ENCODE data around the gene JAZF1. TPM values are rescaled to one million over a fixed set of nuclear protein-coding genes. Genes with fewer than 3 reads are reported as not detected.

Gene JAZF1
- total RNA-seq, 2 donors from 2014 or later = 33.6 to 39.8 TPM

DNA sequence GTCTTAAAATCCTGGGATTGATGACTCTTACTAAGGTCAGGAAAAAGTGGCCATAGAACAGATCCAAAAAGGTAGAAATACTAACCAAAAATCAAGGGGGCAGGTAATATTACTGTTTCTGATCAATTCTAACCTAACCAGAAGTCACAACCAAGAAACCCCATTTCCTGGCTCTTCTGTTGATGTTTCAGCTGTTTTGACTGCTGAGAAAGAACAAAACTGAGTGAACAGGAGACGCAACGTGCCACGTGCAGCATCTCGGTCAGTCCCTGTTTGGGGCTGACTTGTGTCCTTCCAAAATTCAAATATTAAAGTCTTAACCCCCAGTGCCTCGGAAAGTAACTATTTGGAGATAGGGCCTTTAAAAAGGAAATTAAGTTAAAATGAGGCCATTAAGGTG is 56.8 kb downstream of the JAZF1 start:
- DNase-seq (ENCODE audit: low spot score) = no peak
- intact Hi-C loops (cut with DNase I) = no loop called here

DNA sequence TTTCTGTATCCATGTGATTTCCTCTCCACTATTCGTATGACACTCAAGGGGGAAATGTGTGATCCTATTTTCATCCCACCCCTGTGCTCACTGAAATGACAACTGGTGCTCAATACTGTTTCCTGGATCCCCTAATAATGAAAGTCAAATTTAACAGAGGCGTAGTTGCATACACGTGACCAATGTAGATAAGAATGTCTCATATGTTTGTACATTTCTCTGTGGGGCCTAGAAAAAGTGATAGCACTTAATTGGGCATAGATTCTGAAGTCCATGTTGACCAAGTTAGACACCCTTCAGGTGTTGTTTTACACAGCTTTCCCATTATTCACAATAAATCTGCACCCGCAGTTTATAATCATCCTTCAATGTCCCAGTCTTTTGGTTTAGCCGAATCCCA is 59.1 kb downstream of the JAZF1 start:
- intact Hi-C loops (cut with DNase I) = no loop called here
- no peak for DNase-seq (ENCODE audit: low spot score)

DNA sequence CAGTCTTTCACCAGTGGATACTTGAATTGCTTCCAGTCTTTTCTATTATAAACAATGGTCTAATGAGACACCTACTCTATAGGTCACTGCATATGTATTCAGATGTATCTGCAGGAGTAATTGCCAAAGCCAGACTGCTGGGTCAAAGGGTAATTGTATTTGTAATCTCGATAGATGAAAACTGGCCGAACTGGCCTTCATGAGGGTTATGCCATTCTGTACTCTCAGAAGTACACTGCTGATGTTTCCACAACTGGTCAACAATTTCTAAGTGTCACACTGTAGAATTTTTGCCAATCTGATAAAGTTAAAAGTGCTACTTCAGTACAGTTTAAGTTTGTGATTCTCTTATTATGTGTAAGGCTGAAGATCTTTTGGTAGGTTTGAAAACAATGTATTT is 64.6 kb downstream of the JAZF1 start:
- DNase-seq (ENCODE audit: low spot score) = no peak
- intact Hi-C loops (cut with DNase I) = no loop called here

DNA sequence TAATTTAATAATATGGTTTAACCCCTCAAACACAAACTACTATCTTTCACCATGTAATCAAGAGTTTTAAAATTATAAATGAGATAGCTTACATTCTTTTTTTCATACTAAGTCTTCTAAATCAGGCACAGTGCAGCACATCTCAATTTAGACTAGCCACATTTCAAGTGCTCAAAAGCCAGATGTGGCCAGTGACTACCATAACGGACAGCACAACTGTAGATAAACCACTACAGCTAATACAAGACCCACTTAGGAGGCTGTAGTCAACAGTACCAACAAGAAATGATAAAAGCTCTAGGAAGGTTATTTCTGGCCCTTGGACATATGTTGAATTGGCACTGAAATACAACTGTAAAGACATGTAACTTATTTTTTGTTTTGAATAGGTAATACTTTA is 65.3 kb downstream of the JAZF1 start:
- intact Hi-C loops (cut with DNase I) = no loop called here
- DNase-seq (ENCODE audit: low spot score) = no peak

DNA sequence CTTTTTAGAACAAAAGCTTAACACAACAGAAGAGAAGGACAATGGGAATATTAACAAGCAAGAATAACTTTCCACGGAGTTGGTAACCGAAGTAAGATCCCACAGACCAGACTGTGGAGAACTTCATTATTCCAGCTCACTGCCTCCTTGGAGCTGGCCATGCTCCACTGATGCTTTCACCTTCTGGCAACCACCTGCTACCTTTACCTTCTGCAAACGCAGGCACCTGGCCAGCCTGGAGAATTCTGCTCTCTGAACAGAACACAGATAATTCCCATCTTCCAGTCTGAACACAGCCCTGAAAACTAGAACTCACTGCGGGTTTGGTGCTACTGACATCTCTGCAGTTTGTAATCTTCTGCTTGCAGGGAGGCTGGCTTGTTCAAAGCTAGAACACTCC is 66.5 kb downstream of the JAZF1 start:
- intact Hi-C loops (cut with DNase I) = no loop called here
- DNase-seq (ENCODE audit: low spot score) = no peak

DNA sequence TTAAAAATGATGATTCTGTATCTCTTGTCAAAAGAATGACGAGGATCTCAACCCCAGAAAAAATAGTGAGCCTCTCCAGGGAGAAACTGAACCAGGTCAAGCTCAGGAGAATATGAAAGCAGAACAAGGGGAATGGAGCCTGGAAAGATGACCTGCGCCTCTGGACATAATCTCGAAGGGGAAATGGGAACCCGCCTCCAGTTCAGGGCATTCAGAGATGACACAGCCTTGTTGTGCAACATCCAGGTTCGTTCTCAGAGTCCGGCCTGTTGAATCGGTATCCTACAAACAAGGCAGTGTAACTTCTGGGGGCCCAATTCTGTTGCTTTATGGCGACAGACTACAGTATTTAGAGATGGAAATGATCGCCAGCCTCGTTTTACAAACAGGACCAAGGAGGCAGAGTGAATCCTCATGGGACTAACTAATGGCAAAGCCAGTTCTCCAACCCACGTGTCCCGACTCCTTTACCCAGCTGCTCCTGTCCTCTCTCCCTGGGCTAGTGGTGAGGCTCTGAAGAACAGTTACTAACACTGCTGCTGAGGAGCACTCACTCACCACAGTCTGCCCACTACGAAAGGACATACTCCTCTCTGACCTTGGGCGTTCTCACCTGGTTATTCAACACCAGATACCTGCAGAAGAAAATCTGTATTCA is 67.6 kb downstream of the JAZF1 start:
- DNase-seq (ENCODE audit: low spot score) = no peak
- intact Hi-C loops (cut with DNase I) = no loop called here

DNA sequence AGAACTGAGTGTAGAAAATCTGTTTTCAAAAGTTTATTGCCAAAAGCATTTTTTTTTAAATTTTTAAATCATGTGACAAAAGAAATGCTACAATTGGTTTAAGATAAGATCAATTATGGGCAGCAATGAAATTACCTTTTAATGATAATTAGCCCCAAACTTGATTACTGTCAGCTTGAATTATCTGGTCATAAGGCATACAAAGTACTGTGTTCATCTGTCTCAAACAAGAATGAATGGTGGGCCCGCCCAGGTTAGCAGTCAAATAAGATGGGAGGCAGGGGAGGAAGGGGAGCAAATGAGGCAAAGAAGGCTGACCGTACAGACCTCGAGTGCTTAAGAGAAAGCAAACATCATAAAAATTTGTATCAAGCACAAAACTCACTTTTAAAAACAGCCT is 68.1 kb downstream of the JAZF1 start:
- intact Hi-C loops (cut with DNase I) = no loop called here
- DNase-seq (ENCODE audit: low spot score) = no peak

DNA sequence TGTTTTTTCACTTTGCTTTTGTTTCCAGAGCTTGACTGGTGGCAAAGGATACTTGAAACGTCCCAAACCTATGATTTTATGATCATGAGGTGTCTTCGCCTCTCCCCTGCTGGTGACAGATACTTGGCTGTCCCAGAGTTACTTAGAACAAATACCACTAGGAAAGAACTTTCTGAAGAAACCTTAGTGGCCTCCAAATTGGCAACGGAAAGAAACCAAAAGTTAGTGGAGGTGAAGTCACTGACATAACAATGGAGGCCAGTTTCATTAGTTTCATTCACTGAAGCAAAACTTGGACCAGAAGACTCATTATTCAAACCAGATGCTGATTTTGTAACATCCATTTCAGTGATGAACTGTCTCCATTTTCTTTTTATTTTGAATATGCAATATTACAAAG is 68.6 kb downstream of the JAZF1 start:
- intact Hi-C loops (cut with DNase I) = no loop called here
- DNase-seq (ENCODE audit: low spot score) = no peak

DNA sequence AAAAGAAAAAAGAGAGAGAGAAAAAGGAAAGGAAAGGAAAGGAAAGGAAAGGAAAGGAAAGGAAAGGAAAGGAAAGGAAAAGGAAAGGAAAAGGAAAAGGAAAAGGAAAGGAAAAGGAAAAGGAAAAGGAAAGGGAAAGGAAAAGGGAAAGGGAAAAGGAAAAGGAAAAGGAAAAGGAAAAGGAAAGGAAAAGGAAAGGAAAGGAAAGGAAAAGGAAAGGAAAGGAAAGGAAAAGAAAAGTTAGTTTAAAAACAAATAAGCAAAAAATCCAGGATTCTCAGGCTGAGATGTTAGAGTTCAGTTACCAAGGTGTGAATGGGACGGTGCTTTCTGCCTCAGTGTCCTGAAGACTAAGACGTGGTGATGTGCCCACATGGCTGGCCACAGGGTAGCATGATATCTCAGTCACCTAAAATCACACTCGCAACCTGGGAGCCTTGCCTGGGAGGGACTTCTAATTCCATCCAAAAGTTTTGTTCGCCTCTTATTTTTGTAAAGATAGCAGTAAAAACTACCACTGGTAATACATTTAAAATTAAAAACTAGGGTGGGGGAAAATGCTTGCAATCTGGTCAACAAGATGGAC is 70.1 kb downstream of the JAZF1 start:
- DNase-seq (ENCODE audit: low spot score) = no peak
- intact Hi-C loops (cut with DNase I) = no loop called here

DNA sequence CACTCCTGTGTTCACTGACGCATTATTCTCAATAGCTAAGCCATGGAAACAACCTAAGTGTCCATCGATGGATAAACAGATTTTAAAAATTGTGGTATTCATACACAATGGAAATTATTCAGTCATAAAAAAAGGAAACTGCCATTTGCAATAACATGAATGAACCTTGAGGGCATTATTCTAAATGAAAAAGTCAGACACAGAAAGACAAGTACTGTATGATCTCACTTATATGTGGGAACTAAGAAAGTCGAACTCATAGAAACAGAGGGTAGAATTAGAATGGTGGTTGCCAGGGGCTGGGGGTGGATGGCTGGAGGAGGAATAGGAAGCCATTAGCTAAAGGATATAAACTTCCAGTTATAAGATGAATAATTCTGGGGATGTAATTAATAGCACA is 71.8 kb downstream of the JAZF1 start:
- DNase-seq (ENCODE audit: low spot score) = no peak

DNA sequence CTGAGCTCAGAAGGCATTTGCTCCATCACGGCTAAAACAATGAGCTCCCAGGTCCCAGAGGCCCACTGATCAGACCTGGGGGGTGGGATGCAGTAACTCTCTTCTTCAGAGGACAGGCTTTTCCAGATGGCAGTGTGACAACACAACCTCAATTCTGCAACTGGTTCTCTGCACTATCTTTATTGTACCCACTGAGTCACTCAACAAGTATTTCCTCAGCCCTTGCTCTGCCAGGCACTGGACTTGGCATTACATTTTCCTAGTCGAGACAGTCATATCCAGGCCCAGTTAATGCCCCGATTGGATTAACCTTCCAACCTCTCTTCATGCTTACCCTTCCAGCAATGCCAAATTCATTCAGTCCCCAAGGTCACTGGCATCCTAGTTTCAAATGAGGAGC is 72.6 kb downstream of the JAZF1 start:
- intact Hi-C loops (cut with DNase I) = no loop called here
- no peak for DNase-seq (ENCODE audit: low spot score)

More for the DNA sequence above, 71.8 kb downstream of the JAZF1 start:
- intact Hi-C loops (cut with DNase I) = no loop called here

DNA sequence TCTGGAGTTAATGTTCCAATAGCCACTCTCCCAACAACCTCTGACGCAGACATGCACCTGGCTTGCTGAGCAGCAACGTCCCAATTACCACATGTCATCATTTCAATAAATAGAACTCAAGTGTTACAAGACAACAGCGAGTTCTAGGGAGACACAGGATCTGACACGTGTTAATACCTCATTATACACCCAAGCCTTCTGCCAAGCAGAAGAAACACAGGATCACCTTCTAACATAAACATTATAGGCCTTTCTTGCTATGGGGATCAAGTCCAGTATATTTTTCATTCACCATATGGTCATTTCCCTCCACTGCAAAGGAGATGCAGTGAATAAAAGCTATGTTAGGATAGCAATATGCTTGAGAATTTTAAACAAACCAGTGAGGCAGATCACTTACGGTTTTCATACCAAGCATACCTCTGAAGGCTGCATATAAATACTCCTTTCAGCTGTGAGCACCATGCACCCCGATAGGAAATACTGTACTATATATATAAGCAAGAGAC is 74.2 kb downstream of the JAZF1 start:
- intact Hi-C loops (cut with DNase I) = no loop called here
- no peak for DNase-seq (ENCODE audit: low spot score)

DNA sequence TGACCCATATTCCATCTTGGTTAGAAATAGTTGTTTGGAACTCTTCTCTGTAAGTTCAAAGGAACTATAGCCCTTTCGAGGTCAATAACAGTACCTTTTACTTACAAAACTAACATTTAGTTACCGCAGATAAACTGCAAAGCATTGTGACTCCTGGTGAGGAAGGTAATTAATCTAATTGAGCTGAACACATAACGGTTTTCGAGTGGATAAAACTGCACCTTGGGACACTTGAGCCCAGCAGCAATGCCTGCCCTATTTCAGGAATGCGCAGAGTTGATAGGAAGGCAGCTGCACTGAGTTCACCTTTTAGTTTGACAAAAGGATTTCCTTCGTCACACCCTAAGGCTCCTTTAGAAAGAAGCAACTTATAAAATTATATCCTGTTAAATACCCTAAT is 75.4 kb downstream of the JAZF1 start:
- no peak for DNase-seq (ENCODE audit: low spot score)
- intact Hi-C loops (cut with DNase I) = no loop called here

DNA sequence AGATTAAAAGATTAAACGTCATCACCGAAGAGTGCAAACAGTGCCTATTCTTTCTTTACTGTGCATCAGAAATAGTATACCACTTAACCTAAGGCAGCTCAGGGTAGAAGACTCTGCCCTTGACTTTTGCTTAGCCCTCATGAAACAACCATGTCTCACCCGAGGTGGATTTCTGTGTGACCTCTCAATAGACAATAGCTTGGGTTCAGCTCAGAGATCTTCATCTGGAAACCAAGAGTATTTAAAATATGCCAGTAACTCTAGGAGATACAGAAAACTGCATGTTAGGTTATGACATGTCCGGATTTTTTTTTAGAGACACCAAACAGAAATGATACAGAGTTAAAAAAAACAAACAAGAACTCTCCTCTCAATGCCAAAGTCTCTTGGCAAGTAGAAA is 75.8 kb downstream of the JAZF1 start:
- DNase-seq (ENCODE audit: low spot score) = no peak
- intact Hi-C loops (cut with DNase I) = no loop called here

DNA sequence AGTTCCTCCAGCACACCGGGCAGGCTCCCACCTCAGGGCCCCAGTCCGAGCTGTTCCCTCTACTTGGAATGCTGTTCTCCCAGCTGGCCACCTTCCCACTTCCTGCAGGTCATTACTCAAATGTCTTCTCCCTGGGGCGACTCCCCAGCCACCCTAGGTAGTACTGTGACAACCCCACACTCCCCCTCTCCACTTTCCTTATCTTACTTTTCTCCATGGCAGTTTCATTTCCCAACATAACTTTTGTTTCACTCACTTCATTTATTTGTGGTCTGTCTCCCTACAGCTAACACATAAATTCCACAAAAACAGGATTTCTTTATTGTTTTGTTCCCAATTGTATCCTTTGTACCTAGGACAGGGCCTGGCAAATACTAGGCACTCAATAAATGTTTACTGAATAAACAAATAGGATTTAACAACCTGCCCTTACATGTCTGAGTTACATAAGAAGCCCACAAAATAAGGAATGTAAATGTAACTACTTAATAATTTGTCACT is 76.5 kb downstream of the JAZF1 start:
- intact Hi-C loops (cut with DNase I) = no loop called here
- DNase-seq (ENCODE audit: low spot score) = no peak

DNA sequence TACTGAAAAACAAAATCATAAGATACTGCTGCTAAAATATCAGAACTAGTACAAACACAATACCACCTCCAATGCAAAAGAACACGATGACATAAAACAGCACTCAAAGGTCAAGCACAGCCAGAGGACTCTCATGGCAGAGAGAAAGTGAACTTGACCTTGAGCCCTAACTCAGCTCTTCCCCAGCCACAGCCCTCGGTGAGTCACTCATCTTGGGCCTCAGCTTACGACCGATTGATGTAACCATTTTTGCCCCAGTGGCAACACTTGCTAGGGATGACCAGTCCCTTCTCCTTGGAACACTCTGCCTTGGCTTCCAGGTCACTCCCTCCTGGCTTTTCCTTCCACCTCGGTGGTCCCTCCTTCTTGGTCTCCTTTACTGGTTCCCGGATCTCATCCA is 77.8 kb downstream of the JAZF1 start:
- peak; percentile 85 for DNase-seq (ENCODE audit: low spot score)
- intact Hi-C loops (cut with DNase I) = no loop called here

DNA sequence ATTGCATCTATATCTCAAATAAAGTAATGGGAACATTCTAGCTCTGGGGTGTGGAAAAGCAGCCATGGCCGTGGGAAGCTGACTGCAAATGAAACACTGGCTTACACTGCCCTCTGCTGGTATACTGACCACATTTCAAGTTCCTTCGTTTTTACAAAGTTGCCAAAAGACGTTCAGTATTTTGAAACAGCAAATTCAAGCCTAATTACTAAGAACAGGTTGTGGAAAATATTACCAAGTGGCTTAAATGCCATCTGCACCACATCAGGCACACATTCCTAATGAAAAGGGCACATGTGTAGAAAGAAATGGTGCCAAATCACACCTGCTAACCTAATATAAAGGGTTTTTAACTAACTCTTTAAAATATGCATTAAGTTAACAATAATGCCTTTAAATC is 83.9 kb downstream of the JAZF1 start:
- intact Hi-C loops (cut with DNase I) = loop anchor here in 1 of 2 donors (10.0 kb wide), 1 partner anchor 902 kb away; no protein-coding TSS in a partner anchor
- no peak for DNase-seq (ENCODE audit: low spot score)

DNA sequence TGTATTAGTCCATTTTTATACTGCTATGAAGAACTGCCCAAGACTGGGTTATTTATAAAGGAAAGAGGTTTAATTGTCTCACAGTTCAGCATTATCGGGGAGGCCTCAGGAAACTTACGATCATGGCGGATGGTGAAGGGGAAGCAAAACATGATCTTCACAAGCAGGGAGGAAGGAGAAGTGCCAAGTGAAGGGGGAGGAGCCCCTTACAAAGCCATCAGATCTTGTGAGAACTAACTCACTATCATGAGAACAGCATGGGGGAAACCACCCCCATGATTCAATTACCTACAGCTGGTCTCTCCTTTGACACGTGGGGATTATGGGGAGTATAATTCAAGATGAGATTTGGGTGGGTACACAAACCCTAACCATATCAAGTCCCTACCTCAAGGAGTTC is 85.4 kb downstream of the JAZF1 start:
- DNase-seq (ENCODE audit: low spot score) = no peak
- intact Hi-C loops (cut with DNase I) = loop anchor here in 1 of 2 donors (10.0 kb wide), 1 partner anchor 900 kb away; no protein-coding TSS in a partner anchor

DNA sequence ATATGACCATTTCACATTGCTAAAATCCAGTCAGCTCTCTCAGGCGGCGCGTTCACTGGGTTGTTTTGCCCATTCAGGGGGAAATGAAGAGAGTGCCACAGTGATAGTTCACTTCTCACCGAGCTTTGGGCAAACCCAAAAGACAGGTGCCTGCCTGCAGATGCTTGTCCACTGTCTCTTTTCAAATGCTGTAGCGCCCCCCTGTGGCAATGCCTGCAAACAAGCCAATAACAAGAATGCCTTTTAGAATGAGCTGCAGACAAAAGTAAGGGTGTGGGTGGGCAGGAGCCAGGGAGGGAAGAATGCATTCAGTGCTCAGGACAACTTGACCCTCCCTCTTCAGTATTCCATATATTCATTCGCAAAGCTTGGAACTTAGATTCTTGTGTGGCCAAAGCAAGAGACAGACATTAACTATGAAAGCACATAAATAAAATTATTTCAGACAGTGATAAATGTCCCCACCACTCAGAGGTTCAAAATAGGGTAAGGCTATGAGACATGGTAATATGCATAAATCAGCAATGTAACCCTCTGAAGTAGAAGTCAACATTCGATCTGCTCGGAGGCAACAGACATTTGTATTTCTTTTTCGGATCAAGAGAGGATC is 86.9 kb downstream of the JAZF1 start:
- intact Hi-C loops (cut with DNase I) = loop anchor here in 1 of 2 donors (10.0 kb wide), 1 partner anchor 899 kb away; no protein-coding TSS in a partner anchor
- DNase-seq (ENCODE audit: low spot score) = peak; percentile 91

DNA sequence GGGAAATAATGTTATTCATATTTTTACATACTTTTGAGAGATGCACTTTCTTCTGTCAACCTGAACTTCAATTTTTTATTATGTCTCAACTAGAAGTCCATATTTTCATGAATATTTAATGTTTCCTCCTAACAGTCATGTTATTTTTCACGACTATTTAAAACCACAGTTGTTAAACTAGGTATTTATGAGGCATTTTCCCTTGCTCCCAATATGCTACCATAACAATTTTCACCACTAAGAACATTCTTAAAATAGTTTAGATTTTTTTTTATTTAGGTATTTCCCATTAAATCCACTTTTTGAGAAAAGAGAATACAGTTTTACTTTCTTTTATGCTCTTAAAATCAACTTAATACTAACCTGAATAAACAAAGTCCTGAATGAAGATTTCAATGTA is 89.4 kb downstream of the JAZF1 start:
- DNase-seq (ENCODE audit: low spot score) = no peak
- intact Hi-C loops (cut with DNase I) = loop anchor here in 1 of 2 donors (10.0 kb wide), 1 partner anchor 896 kb away; no protein-coding TSS in a partner anchor

Measured in posterior vena cava (tissue), 2 donors.